GM18526 (cell line): Measurements from ENCODE around the gene KCNJ2.

ENCODE experiments used
- POLR2A ChIP-seq: IDR thresholded peaks from 3 replicates; pipeline ENCODE4 v1.6.1; 2011; ENCODE audit not compliant: insufficient read length; ENCODE audit errors: extremely low read depth

Gene KCNJ2

GRCh38 chr17:70138291-70138865 lies 31.0 kb upstream of the KCNJ2 start:
- no peak for TF ChIP-seq POLR2A

GRCh38 chr17:70139449-70139993 lies 29.8 kb upstream of the KCNJ2 start:
- TF ChIP-seq POLR2A: no peak

- TF ChIP-seq POLR2A: no peak
Observed at GRCh38 chr17:70144260-70144846, 25.0 kb upstream of the KCNJ2 start.

- no peak for TF ChIP-seq POLR2A
Observed at GRCh38 chr17:70153210-70153609, 16.1 kb upstream of the KCNJ2 start.

- no peak for TF ChIP-seq POLR2A
Observed at GRCh38 chr17:70157151-70157550, 12.2 kb upstream of the KCNJ2 start.

- no peak for TF ChIP-seq POLR2A
Observed at GRCh38 chr17:70158180-70158579, 11.2 kb upstream of the KCNJ2 start.

GRCh38 chr17:70158591-70158990 lies 10.7 kb upstream of the KCNJ2 start:
- no peak for TF ChIP-seq POLR2A

GRCh38 chr17:70159980-70160379 lies 9.4 kb upstream of the KCNJ2 start:
- no peak for TF ChIP-seq POLR2A

- TF ChIP-seq POLR2A: no peak
Observed at GRCh38 chr17:70161519-70161918, 7.8 kb upstream of the KCNJ2 start.

- TF ChIP-seq POLR2A: no peak
Observed at GRCh38 chr17:70165383-70165782, 3.9 kb upstream of the KCNJ2 start.

- no peak for TF ChIP-seq POLR2A
Observed at GRCh38 chr17:70166615-70167014, 2.7 kb upstream of the KCNJ2 start.

- no peak for TF ChIP-seq POLR2A
Observed at GRCh38 chr17:70168044-70168976, 1.0 kb upstream of the KCNJ2 start.

- TF ChIP-seq POLR2A: no peak
Observed at GRCh38 chr17:70169709-70170597, 621 bp downstream of the KCNJ2 start.

- TF ChIP-seq POLR2A: no peak
Observed at GRCh38 chr17:70171159-70171558, 1.8 kb downstream of the KCNJ2 start.

- no peak for TF ChIP-seq POLR2A
Observed at GRCh38 chr17:70172449-70172848, 3.1 kb downstream of the KCNJ2 start.
